RKO (cell line): ENCODE data around the gene TRIM8.
"Not testable (repeated sequence)": the region's sequence is repeated elsewhere in the genome, so short reads cannot be mapped to it uniquely, and the experiment has no call there.

ENCODE experiments used
- DNase-seq: peaks from one replicate; pipeline ENCODE4 v3.0.0-alpha.2; 2016; ENCODE audit warnings: low spot score

TRIM8 gene

GRCh38 chr10:102650655-102651454 lies 6.6 kb downstream of the TRIM8 start:
- DNase-seq = no peak

DNA sequence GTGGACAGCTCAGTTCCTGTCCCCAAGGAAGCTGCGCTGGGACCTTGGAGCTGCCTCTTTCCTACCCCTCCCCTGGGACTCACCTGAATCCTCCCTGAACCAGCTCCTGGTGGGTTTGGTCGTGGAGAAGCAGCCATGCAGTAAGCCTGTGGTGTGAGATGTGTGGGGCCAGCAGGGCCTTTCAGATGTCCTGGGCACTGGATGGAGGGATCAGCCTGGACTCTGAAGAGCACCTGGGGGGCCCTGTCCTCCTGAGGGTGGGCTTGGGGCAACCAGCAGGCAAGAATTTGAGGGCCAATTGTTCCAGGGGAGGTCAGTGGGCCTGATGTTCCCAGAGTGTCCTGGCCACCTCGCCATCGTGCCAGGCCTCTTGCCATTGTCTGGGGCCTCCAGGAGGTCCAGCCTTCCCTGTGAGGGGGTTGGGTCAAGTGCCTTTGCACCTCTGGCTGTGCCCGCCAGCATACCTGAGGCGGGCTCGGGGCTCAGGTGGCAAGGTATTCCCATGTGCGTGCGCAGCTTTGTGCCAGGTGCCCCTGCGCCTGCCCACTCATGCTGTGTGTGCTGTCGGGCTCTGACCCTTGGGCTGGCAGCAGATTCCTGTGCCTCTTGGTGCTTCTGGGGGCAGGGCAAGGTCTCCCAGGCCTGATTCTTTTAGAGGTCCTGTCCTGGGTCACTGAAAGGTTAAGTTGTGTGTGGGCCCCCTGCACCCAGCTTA lies 7.3 kb downstream of the TRIM8 start:
- no peak for DNase-seq

DNA sequence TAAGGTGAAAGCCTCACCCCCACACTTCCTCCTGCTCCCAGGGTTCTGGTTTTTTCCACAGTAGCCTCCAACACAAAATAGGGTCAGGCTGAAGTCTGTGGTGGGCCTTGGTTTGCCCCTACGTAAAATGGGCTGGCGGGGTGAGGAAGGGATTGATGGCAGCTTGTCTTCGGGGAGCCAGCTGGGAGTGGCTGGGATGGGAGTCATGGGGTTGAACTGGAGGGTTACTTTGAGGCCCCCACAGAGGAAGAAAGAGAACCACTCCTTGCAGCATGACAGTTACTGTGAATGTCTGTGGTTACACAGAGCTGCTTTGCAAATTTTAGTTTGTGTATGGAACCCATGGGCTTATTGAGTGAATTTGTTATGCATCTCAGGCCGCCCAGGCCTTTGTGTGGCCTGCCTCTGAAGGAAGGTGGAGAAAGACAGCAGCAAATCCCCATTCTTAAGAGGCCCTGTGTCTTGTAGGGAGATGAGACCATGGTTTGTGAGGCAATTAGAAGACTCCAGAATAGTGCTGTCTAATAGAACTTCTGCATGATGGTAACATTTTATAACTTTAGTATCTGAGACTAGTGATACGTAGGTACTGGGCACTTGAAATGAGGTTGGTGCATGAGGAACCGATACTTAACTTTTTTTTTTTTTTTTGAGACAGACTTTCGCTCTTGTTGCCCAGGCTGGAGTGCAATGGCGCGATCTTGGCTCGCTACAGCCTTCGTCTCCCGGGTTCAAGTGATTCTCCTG lies 8.1 kb downstream of the TRIM8 start:
- DNase-seq = no peak

DNA sequence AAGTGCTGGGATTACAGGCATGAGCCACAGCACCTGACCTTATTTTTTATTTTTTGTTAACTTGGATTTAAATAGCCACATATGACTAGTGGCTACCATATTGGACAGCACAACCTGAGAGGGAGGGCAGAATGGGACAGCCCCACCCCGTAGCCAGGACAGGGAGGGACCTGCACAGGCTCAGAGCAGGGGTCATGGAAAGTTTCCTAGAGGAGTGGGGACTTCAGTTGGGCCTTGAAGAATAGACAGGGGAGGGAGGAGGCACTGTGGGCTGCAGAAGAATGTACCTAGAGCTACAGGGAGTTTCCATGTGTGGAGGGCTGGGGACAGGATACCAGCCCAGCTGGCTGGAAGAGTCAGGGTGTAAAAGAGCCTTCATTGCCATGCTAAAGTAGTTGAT lies 8.8 kb downstream of the TRIM8 start:
- no peak for DNase-seq

- no peak for DNase-seq
Observed at GRCh38 chr10:102654566-102654965, 10.3 kb downstream of the TRIM8 start.

GRCh38 chr10:102654969-102655368 lies 10.7 kb downstream of the TRIM8 start:
- no peak for DNase-seq

DNA sequence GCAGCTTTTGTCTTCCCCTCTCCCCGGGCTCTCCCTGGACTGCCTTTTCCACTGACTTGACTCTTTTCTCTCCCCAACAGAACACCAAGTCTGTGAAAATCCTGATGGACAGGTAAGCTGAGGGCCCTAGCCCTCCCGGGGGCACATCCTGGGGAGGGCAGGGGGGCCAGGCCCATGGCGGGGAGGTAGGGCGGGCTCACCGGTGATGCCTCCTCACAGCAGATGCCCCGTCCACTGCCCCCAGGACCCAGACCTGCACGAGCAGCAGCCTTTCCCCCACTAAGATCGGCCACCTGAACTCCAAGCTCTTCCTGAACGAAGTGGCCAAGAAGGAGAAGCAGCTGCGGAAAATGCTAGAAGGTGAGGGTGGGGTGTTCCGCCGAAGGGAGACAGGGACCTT lies 11.7 kb downstream of the TRIM8 start:
- DNase-seq = no peak

GRCh38 chr10:102656791-102657371 lies 12.6 kb downstream of the TRIM8 start:
- DNase-seq = no peak

GRCh38 chr10:102657451-102657850 lies 13.2 kb downstream of the TRIM8 start:
- no peak for DNase-seq

GRCh38 chr10:102657984-102658724 lies 13.9 kb downstream of the TRIM8 start:
- no peak for DNase-seq

DNA sequence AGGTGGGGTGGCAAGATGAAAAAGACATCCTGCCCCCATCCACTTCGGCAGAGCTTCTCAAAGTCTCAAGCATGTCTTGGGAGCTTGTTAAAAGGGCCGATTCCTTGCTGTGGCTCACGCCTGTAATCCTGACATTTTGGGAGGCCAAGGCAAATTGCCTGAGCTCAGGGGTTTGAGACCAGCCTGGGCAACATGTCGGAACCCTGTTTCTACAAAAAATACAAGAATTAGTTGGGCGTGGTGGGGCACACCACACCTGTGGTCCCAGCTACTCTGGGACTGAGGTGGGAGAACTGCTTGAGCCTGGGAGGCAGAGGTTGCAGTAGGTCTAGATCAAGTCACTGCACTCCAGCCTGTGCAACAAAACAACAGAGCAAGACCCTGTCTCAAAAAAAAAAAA lies 14.5 kb downstream of the TRIM8 start:
- no peak for DNase-seq

DNA sequence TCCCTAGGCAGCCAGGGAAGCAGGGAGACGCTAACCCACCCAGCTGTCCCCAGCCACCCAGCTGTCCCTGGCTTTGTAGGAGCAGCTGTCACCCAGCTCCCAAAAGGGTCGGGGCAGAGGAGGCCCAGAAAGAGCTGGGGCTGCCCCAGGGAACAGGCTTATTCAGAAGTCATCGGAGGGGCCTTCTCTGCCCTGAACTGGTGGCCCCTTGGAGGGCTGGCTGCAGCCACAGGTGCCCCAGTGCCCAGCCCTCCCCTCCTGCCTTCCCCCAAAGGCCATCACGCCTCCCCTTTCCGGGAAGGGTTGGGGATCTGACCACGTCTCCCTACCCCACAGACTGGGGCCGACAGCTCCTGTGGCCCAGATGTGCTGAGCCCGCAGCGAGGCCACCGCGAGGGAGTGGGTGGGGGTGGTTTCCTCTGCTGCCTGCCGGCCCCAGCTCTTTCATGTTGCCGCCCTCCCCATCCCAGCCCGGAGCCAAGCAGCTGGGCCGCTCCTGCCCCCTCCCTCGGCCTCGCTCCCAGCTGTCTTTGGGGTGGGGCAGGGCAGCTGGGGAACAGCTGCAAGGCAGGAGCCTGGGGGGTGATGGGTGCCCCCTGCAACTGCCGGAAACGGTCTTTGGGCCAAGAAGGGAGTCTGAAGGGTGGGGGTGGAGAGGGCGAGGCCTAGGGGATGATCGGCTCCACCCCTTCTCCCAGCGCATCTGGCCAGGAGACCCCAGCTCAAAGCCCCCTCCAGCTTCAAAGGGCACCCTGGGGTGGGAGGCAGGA lies 16.8 kb downstream of the TRIM8 start:
- DNase-seq = no peak

DNA sequence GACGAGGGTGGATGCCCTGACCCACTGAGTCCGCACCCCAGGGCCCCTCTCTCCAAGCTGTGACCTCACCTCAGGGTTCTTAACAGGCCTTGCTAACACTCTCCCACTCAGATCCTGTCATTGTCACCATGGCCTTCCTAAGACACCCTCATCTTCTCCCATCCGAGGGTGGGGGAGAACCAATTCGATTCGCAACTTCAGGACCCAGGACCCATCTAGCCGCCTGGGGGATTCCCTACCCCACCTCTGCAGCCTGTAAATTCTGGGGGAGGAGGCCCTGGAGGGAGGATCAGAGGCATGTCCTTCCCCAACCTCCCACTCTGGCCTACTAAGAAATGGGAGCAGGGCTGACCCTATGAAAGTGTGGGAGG lies 17.4 kb downstream of the TRIM8 start:
- no peak for DNase-seq

DNA sequence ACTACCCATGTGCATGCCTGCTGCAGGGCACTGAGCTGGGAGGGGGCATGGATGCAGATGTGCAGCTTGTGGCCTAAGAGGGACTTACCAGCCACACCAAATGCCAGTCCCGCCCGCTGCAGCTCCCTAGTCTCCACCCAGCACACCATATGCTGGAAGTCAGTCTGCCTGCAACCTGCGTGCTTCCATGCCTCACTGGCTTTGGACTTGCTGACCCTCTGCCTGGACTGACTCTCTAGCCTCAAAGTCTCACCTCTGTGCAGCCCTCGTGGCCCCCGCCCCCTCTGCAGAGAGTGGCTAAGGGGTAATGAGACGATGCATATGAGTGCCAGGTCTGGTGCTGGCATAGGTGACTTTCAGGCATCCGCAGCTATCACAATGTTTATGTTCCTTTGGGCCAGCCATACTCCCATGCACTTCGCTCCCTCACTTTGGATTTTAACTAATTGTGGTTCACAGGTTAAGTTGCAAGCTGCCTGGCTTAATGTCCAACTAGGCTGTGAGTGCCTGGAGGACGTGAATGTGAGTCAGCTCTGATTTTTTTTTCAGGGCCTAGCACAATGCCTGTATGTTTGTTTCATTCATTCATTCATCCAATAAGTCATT lies 21.7 kb downstream of the TRIM8 start:
- DNase-seq = no peak

- not testable (repeated sequence) for DNase-seq
Observed at GRCh38 chr10:102667411-102667810, 23.1 kb downstream of the TRIM8 start.

- DNase-seq = no peak
Observed at GRCh38 chr10:102668326-102669107, 24.2 kb downstream of the TRIM8 start.

DNA sequence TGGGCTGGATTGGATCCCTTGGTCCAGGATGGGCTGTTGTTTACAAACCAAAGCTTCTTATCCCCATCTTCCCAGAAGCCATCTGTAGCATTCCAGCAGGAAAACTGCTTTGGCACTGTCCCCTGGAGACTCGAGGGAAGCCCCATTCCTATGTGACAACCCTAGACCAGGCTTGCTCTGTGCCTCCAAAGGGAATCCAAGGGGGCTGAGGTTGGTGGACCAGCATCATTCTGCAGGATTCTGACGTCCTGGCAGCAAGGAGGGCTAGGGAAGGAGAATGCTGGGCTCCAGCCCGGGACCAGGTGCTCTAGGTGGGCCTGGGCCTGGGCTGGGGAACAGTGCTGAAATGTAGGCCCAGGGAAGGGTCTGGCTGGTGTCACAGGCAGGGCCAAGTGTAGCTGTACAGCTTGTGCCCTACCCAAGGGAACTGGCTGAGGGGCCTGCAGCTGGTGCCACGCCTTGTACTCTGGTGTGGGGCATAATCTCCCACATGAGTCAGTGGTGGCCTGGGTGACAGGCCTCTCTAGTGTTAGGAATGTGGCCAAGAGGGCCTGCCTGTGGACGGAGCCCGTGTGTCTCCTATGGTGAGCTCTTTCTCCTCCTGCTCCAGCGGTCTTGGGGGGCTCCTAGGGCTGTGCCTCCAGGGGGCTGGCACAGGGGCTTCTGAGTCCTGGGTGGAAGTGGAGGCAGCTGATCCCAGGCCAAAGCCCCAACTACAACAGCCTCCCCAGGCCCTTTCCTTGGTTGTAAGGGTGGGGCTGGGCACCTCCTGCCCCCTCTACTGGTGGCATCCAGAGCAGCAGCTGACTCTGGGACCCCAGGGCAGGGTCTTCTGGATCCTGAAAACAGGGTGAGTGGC lies 25.2 kb downstream of the TRIM8 start:
- DNase-seq = no peak

DNA sequence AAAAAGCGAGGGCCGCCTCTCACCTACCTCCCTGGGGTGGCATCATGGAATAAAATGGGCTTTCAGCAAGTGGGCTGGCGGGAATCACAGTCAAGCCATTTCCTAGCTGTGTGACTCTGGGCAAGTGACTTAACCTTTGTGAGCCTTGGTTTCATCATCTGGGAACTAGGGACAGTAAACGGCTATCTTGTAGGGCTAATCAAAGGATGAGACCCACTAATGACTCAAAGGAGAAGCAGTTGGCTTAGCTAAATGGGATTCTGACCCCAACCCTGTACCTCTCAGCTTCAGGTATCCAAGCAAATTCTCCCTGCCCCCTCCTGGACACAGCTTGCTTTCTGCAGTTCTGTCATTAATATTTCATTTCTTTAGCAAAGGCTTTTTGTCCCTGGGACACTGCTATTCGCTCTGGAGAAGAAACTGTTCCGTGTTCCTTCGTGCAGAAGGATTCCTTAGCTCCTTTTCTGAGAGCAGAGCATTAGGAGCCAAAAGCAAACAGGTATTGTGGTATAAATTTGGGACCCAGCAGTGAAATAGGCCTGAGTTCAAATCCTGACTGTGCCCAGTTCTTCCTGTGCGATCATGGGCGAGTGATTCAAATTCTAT lies 25.9 kb downstream of the TRIM8 start:
- no peak for DNase-seq
